A549 treated with Mapracorat at 1 μM for 4 hours (cell line): Measurements from ENCODE around the gene DPPA3. TPM values are rescaled to one million over a fixed set of nuclear protein-coding genes. Genes with fewer than 3 reads are reported as not detected.

Source experiments
- total RNA-seq: library from RNA; stranded (reverse); fragments of 200-300 nt; extraction: Qiagen RNA extraction; gene quantifications from 5 replicates; pipeline ENCODE4 v1.2.3, GENCODE V29; 2022

Gene DPPA3
- not detected in 5 replicates for total RNA-seq

GRCh38 chr12:7711133-7711532 lies at the start of gene DPPA3:
DPPA3 (plus strand) TSS chr12:7711433; CDS start chr12:7711571, 138 bp downstream.

GRCh38 chr12:7695566-7696197 lies 15.6 kb upstream of the DPPA3 start, which contains the start of gene GDF3:
GDF3 (minus strand) TSS chr12:7695775; CDS start chr12:7695728, 47 bp downstream.

DNA sequence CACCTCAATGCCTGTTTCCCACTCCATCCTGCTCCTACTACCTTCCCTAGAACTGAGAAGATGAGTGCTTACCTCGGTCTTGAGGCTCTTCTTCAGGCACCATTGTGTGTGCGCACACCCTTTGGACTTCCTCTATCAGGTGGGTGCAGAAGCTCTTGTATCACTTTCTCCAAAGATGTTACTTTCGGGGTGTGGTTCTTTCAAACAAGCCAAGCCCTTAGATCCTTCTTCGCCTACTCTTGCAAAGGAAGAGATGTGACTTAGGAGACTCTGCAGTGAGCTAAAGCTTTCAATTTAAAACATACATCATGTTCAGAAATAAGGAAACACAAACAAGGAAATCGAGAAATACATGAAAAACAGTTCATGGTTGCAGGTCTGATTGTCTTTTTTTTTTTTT lies 36.0 kb downstream of the DPPA3 start, which contains the start of gene CLEC4C:
TSS of gene CLEC4C (minus strand) at position 130 of the 400 bp plus-strand sequence. CDS start at position 103, 27 bp downstream.

Other genes starting within 250 kb of the DPPA3 start
- 0.09 TPM in 1 of 5 replicates, not detected in the others for gene CD163, start 207.7 kb upstream of the DPPA3 start, total RNA-seq
- not detected in 5 replicates for gene APOBEC1, start 45.5 kb upstream of the DPPA3 start, total RNA-seq
- not detected in 5 replicates for gene GDF3, start 15.7 kb upstream of the DPPA3 start, total RNA-seq
- not detected in 5 replicates for gene CLEC4C, start 35.9 kb downstream of the DPPA3 start, total RNA-seq
- gene NANOGNB, start 53.8 kb downstream of the DPPA3 start, total RNA-seq: not detected in 5 replicates
- not detected in 5 replicates for gene NANOG, start 78.0 kb downstream of the DPPA3 start, total RNA-seq
- gene SLC2A14, start 161.5 kb downstream of the DPPA3 start, total RNA-seq: 0.07 to 0.36 TPM (median 0.14 TPM) in 5 replicates
- gene SLC2A3, start 224.8 kb downstream of the DPPA3 start, total RNA-seq: 3.8 to 4.8 TPM (median 4.5 TPM) in 5 replicates